ENCODE measurements around the gene SMARCAD1. TPM values are rescaled to one million over a fixed set of nuclear protein-coding genes. Genes with fewer than 3 reads are reported as not detected.
A peak's percentile ranks its signal among the peaks of the same experiment; 100 is the strongest.

The SMARCAD1 gene
- total and polyA plus RNA-seq, 8 donors, result 4.9 to 53.2 (median 12.7) TPM

DNA sequence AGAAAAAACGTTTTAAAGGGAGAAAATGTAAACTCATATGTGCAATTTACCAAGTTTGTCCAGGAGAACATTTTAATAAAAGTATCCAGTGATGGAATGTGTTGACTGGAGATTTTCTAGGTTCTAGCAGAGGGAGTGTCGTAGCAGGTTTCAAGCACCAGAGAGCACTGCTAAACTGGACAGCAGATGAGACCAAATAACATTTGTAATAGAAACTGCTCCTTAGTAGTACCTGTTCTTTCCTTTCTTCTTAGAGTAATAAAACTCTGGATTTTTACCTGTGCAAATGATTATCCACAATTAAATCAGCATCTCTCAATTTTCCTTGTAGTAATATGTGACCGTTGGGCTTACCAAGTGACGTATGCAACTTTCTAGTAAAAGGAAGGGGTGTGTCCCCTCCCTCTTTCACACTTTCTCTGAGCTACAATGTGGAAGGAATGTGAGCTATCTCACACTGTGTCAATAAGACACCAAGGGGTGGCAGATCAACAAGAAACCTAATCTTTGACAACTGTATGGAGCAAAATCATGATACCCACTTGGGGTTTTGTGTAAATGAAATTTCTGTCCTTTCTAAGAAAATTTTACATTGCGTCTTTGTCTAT lies 125.4 kb downstream of the SMARCAD1 start:
- H3K4me1 ChIP-seq, result no peaks in the 10 kb centered on the region
- no peak overlapping the region for H3K27ac ChIP-seq
- intact Hi-C loops (cut with DNase I; ENCODE audit: low total_unique reads), result no loop called here
- H3K9me3 ChIP-seq, result no peaks in the 10 kb centered on the region
- no peaks in the 10 kb centered on the region for H3K36me3 ChIP-seq
- 36 to 49% (median 46%) methylated on average over 5 of the region's 5 CpGs for WGBS, 5 donors
- H3K4me3 ChIP-seq, result no peak overlapping the region
- no peaks in the 10 kb centered on the region for H3K27me3 ChIP-seq
- TF ChIP-seq EP300 (IDR thresholded peaks at IDR 0.05), result no peak
- TF ChIP-seq POLR2A (IDR thresholded peaks at IDR 0.05), result no peak
- TF ChIP-seq, protein P1, sequence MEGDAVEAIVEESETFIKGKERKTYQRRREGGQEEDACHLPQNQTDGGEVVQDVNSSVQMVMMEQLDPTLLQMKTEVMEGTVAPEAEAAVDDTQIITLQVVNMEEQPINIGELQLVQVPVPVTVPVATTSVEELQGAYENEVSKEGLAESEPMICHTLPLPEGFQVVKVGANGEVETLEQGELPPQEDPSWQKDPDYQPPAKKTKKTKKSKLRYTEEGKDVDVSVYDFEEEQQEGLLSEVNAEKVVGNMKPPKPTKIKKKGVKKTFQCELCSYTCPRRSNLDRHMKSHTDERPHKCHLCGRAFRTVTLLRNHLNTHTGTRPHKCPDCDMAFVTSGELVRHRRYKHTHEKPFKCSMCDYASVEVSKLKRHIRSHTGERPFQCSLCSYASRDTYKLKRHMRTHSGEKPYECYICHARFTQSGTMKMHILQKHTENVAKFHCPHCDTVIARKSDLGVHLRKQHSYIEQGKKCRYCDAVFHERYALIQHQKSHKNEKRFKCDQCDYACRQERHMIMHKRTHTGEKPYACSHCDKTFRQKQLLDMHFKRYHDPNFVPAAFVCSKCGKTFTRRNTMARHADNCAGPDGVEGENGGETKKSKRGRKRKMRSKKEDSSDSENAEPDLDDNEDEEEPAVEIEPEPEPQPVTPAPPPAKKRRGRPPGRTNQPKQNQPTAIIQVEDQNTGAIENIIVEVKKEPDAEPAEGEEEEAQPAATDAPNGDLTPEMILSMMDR (IDR thresholded peaks at IDR 0.05), result no peak
- TF ChIP-seq POLR2AphosphoS5 (IDR thresholded peaks at IDR 0.05), result no peak
- peak in 1 of 2 donors; percentile 19 for DNase-seq

DNA sequence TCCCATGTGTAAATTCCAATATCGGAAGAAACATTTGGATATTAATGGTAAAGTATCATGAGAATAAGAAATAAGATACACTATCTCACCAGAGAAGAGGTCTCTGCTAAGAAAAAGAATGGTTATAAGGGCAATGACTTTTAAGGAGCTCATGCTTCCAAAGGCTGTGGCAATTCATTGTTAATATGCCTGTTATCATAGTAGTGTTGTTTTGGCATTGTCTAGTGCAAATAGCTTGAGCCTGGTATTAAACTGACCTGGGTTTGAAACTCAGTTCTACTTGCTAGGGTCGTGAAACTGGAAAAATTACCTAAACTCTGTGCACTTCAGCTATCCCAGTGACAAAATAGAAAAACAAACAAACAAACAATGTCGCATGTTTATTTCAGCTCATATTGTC lies 126.2 kb downstream of the SMARCAD1 start:
- H3K4me3 ChIP-seq, result no peak overlapping the region
- H3K4me1 ChIP-seq, result no peaks in the 10 kb centered on the region
- H3K27me3 ChIP-seq, result no peaks in the 10 kb centered on the region
- no peaks in the 10 kb centered on the region for H3K36me3 ChIP-seq
- no peak for TF ChIP-seq POLR2A (IDR thresholded peaks at IDR 0.05)
- no peak for TF ChIP-seq POLR2AphosphoS5 (IDR thresholded peaks at IDR 0.05)
- TF ChIP-seq, protein P1 (IDR thresholded peaks at IDR 0.05), result no peak
- no peak for TF ChIP-seq EP300 (IDR thresholded peaks at IDR 0.05)
- intact Hi-C loops (cut with DNase I; ENCODE audit: low total_unique reads), result no loop called here
- no peaks in the 10 kb centered on the region for H3K9me3 ChIP-seq
- DNase-seq, result no peak
- WGBS, 5 donors, result 73 to 83% (median 78%) methylated on average over 3 of the region's 3 CpGs
- H3K27ac ChIP-seq, result no peak overlapping the region

DNA sequence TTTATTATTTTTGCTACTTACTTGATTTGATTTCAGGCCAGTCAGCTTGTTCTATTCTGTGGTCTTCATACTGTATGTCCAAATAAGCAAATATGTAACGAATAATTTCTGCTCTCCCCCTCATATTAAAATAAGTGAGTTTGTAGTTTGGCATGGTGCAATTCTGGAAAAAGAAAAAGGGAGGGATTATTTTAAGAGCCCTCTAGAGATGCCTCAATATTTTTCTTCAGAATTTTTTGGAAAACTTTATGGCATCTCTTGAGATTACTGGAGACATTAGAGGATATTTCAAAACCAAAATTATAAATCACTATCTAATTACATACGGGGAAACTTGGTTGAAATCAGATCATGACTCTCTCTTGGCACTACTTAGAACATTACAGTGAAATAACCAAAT lies 126.8 kb downstream of the SMARCAD1 start:
- TF ChIP-seq, protein P1 (IDR thresholded peaks at IDR 0.05), result no peak
- TF ChIP-seq EP300 (IDR thresholded peaks at IDR 0.05) (no peak), POLR2AphosphoS5 (IDR thresholded peaks at IDR 0.05) (no peak), POLR2A (IDR thresholded peaks at IDR 0.05) (no peak)
- Histone ChIP-seq H3K27me3 (no peaks in the 10 kb centered on the region), H3K4me3 (no peak overlapping the region), H3K4me1 (no peaks in the 10 kb centered on the region), H3K27ac (no peak overlapping the region), H3K9me3 (no peaks in the 10 kb centered on the region), H3K36me3 (no peaks in the 10 kb centered on the region)
- no peak for DNase-seq
- intact Hi-C loops (cut with DNase I; ENCODE audit: low total_unique reads), result no loop called here
- 65 to 88% (median 83%) methylated on average over 2 of the region's 2 CpGs for WGBS, 5 donors

DNA sequence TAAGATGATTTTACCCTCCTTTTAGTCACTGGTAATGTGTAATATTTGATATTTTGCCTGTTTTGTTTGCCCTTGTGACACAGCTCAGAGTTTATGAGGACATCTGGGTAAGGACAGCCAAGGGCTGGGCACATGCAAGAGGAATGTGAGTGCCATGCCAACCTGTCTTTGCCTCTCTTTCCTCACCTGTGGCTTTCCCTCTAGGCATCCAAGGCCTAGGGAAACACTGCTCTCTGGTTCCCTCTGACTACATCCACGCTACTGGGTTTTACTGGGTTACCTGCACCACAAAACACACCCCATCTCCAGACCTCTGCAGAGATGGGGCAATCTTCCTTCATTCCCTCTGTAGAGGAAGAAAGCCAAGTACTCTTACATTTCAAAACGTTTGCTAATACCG lies 127.3 kb downstream of the SMARCAD1 start:
- DNase-seq, result no peak
- no peaks in the 10 kb centered on the region for H3K36me3 ChIP-seq
- no peaks in the 10 kb centered on the region for H3K27me3 ChIP-seq
- H3K4me1 ChIP-seq, result no peaks in the 10 kb centered on the region
- WGBS, 5 donors, result 78 to 90% (median 86%) methylated on average over 3 of the region's 3 CpGs
- TF ChIP-seq POLR2AphosphoS5 (IDR thresholded peaks at IDR 0.05) (no peak), POLR2A (IDR thresholded peaks at IDR 0.05) (no peak), EP300 (IDR thresholded peaks at IDR 0.05) (no peak)
- TF ChIP-seq, protein P1 (IDR thresholded peaks at IDR 0.05), result no peak
- intact Hi-C loops (cut with DNase I; ENCODE audit: low total_unique reads), result no loop called here
- no peaks in the 10 kb centered on the region for H3K9me3 ChIP-seq
- no peak overlapping the region for H3K27ac ChIP-seq
- no peak overlapping the region for H3K4me3 ChIP-seq

Measured in stomach (tissue), 9 donors.